Measurements from ENCODE around the gene DMKN.
"Not testable (repeated sequence)": the region's sequence is repeated elsewhere in the genome, so short reads cannot be mapped to it uniquely, and the experiment has no call there.

Gene DMKN

GRCh38 chr19:35488677-35489076, 24.8 kb downstream of the DMKN start:
- no peak for DNase-seq (ENCODE audit: insufficient read length)
- TF ChIP-seq TAF1 (IDR thresholded peaks at IDR 0.05; ENCODE audit: borderline replicate concordance, low read depth, low read length) = no peak
- TF ChIP-seq POLR2A (IDR thresholded peaks at IDR 0.05; ENCODE audit: low read depth, low read length) = no peak
- no peak for TF ChIP-seq POLR2AphosphoS5 (IDR thresholded peaks at IDR 0.05; ENCODE audit: low read depth, low read length)
- no peak for FAIRE-seq

GRCh38 chr19:35487656-35488182, 25.7 kb downstream of the DMKN start:
- DNase-seq (ENCODE audit: insufficient read length) (no peak), FAIRE-seq (no peak)
- TF ChIP-seq POLR2AphosphoS5 (IDR thresholded peaks at IDR 0.05; ENCODE audit: low read depth, low read length) (no peak), TAF1 (IDR thresholded peaks at IDR 0.05; ENCODE audit: borderline replicate concordance, low read depth, low read length) (no peak), POLR2A (IDR thresholded peaks at IDR 0.05; ENCODE audit: low read depth, low read length) (no peak)

GRCh38 chr19:35486268-35486708, 27.2 kb downstream of the DMKN start:
- DNase-seq (ENCODE audit: insufficient read length) (no peak), FAIRE-seq (no peak)
- TF ChIP-seq TAF1 (IDR thresholded peaks at IDR 0.05; ENCODE audit: borderline replicate concordance, low read depth, low read length) (no peak), POLR2AphosphoS5 (IDR thresholded peaks at IDR 0.05; ENCODE audit: low read depth, low read length) (no peak), POLR2A (IDR thresholded peaks at IDR 0.05; ENCODE audit: low read depth, low read length) (no peak)

DNA sequence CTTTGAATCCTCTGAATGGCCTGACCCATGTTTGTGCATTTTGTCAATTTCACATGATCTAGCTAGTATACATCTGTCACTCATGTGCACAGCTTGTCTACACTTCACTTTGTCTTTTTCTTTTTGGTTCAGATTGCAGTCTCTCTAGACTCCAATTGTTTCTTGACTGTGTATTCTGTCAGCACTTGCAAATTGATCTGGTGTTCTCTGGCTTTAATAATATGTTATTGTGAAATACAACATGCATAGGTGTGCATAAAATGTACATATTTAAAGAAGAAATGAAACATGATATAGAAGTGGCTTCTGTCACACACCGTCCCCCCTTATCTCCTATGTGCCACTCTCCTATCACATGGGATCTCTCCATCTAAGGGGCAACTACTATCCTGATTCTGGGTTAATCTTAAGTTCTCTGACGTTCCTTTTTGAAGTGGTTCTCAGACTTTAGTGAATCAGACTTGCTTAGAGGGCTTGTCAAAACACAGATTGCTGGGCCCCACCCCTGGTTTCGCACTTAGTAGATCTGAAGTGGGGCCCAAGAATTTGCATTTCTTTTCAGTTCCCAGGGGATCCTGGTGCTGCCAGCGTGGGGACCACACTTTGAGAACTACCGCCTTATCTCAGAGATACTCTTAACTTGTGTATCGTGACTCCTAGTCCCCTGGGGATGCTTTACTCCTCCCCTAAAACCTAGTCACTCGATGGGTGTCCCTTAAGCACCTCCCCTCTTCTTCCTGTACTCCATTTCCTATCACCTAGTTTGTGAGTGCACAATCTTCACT, 29.0 kb downstream of the DMKN start:
- FAIRE-seq (peak; percentile 96), DNase-seq (ENCODE audit: insufficient read length) (peak; percentile 58)
- TF ChIP-seq POLR2AphosphoS5 (IDR thresholded peaks at IDR 0.05; ENCODE audit: low read depth, low read length) (0 out of 2 replicates have a peak, but pooled peaks have one; percentile 44), TAF1 (IDR thresholded peaks at IDR 0.05; ENCODE audit: borderline replicate concordance, low read depth, low read length) (no peak)

DNA sequence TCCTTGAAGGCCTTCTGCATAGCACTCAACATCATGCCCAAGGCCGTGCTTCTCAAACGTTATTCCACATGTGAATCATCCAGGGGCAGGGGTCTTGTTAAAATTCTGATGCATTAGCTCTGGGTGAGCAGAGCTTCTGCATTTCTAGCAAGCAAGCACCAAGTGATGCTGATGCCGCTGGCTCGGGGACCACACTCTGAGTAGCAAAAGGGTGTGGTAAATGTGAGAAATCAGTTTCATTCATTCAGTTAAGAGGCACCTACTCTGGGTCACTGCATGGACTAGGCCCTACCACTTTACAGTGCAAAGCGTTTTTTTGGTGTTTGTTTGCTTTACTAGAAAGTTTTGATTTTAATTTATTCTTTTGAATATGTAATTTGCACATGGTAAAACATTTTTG, 30.4 kb downstream of the DMKN start:
- DNase-seq (ENCODE audit: insufficient read length) (no peak), FAIRE-seq (no peak)
- TF ChIP-seq POLR2AphosphoS5 (IDR thresholded peaks at IDR 0.05; ENCODE audit: low read depth, low read length) (no peak), POLR2A (IDR thresholded peaks at IDR 0.05; ENCODE audit: low read depth, low read length) (no peak), TAF1 (IDR thresholded peaks at IDR 0.05; ENCODE audit: borderline replicate concordance, low read depth, low read length) (no peak)

- DNase-seq (ENCODE audit: insufficient read length) (no peak), FAIRE-seq (no peak)
- TF ChIP-seq POLR2A (IDR thresholded peaks at IDR 0.05; ENCODE audit: low read depth, low read length) = no peak
- TF ChIP-seq POLR2AphosphoS5 (IDR thresholded peaks at IDR 0.05; ENCODE audit: low read depth, low read length) = no peak
- no peak for TF ChIP-seq TAF1 (IDR thresholded peaks at IDR 0.05; ENCODE audit: borderline replicate concordance, low read depth, low read length)
Observed at GRCh38 chr19:35478794-35479677, 34.4 kb downstream of the DMKN start.

GRCh38 chr19:35476149-35476548, 37.3 kb downstream of the DMKN start:
- FAIRE-seq (no peak), DNase-seq (ENCODE audit: insufficient read length) (no peak)
- TF ChIP-seq TAF1 (IDR thresholded peaks at IDR 0.05; ENCODE audit: borderline replicate concordance, low read depth, low read length) = no peak
- no peak for TF ChIP-seq POLR2AphosphoS5 (IDR thresholded peaks at IDR 0.05; ENCODE audit: low read depth, low read length)
- no peak for TF ChIP-seq POLR2A (IDR thresholded peaks at IDR 0.05; ENCODE audit: low read depth, low read length)

GRCh38 chr19:35474594-35474993, 38.9 kb downstream of the DMKN start:
- DNase-seq (ENCODE audit: insufficient read length); FAIRE-seq: not testable (repeated sequence)

DNA sequence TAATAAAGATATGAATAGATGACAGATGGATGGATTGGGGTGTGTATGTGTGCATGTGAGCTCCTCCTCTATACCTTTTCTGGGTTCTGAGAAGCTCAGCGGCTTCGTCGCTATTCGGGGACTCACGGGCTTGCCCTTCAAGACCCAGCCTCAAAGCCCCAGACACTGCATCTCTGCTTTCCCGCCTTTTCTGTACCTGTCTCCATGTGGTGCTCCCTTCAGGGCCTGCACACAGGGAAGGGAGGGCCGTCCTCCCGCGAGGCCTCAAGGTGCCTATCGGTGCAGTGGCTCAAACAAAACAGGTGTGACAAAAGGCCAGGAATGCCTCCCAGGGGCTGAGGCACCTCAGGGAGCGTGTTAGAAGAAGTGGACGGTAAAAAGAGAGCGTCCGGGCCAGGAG, 39.3 kb downstream of the DMKN start:
- FAIRE-seq (no peak), DNase-seq (ENCODE audit: insufficient read length) (no peak)
- TF ChIP-seq POLR2AphosphoS5 (IDR thresholded peaks at IDR 0.05; ENCODE audit: low read depth, low read length) (no peak), POLR2A (IDR thresholded peaks at IDR 0.05; ENCODE audit: low read depth, low read length) (no peak)

GRCh38 chr19:35471946-35472345, 41.5 kb downstream of the DMKN start:
- DNase-seq (ENCODE audit: insufficient read length) = no peak
- FAIRE-seq = no peak
- no peak for TF ChIP-seq POLR2AphosphoS5 (IDR thresholded peaks at IDR 0.05; ENCODE audit: low read depth, low read length)

DNA sequence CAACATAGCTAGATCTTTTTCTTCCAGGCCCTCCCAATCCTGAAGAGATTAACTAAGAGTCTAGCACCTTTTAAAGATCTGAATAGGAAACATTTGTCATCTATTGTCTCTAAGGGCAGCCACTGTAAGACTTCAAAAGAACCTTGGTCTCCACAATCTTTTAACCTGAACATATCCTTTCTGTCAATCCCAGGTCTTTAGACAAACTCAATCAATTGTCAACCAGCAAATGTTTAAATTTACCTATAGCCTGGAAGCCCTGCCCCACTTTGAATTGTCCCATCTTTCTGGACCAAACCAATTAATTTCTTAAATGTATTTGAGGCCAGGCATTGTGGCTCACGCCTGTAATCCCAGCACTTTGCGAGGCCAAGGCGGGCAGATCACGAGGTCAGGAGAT, 42.4 kb downstream of the DMKN start:
- DNase-seq (ENCODE audit: insufficient read length); FAIRE-seq: not testable (repeated sequence)

GRCh38 chr19:35470128-35470527, 43.3 kb downstream of the DMKN start:
- FAIRE-seq = peak; percentile 14
- no peak for TF ChIP-seq POLR2A (IDR thresholded peaks at IDR 0.05; ENCODE audit: low read depth, low read length)
- TF ChIP-seq TAF1 (IDR thresholded peaks at IDR 0.05; ENCODE audit: borderline replicate concordance, low read depth, low read length) = no peak
- TF ChIP-seq POLR2AphosphoS5 (IDR thresholded peaks at IDR 0.05; ENCODE audit: low read depth, low read length) = no peak
- no peak for DNase-seq (ENCODE audit: insufficient read length)

Measured in GM12892 (cell line).